Neural progenitor cell (in vitro differentiated cells): ENCODE data around the gene ATP13A3.

Experiments
- CTCF ChIP-seq: fragments of 200-600 bp; sonication (generic); IDR thresholded peaks from 2 replicates; pipeline ENCODE4 v1.5.1; 2017; ENCODE audit warnings: antibody characterized with exemption, mild to moderate bottlenecking
- EZH2 ChIP-seq: fragments of 200-600 bp; sonication (generic); IDR thresholded peaks from 2 replicates; pipeline ENCODE4 v1.6.1; 2017; ENCODE audit warnings: antibody characterized with exemption, mild to moderate bottlenecking, moderate library complexity
- EZH2phosphoT487 ChIP-seq: fragments of 200-600 bp; sonication (generic); IDR thresholded peaks from 2 replicates; pipeline ENCODE4 v1.6.1; 2017; ENCODE audit warnings: antibody characterized with exemption

- TF ChIP-seq CTCF (no peak), EZH2 (no peak), EZH2phosphoT487 (no peak)
These were observed 27.8 kb upstream of the ATP13A3 start for GRCh38 chr3:194514626-194515025.
